Ishikawa (cell line): ENCODE results near the gene TCTN1.

Source experiments
- CEBPB ChIP-seq: IDR thresholded peaks from 2 replicates; pipeline ENCODE4 v1.6.1; 2012
- FOXM1 ChIP-seq: IDR thresholded peaks from 2 replicates; pipeline ENCODE4 v1.6.1; 2012; ENCODE audit warnings: low read depth, borderline replicate concordance
- RAD21 ChIP-seq: IDR thresholded peaks from 2 replicates; pipeline ENCODE4 v1.6.1; 2012; ENCODE audit warnings: low read depth
- TAF1 ChIP-seq: IDR thresholded peaks from 2 replicates; pipeline ENCODE4 v1.6.1; 2012; ENCODE audit warnings: low read depth, mild to moderate bottlenecking
- TEAD4 ChIP-seq: IDR thresholded peaks from 2 replicates; pipeline ENCODE4 v1.6.1; 2012
- YY1 ChIP-seq: IDR thresholded peaks from 2 replicates; pipeline ENCODE4 v1.6.1; 2012; ENCODE audit warnings: low read depth
- TF ChIP-seq, protein P1 (sequence below): IDR thresholded peaks from 2 replicates; pipeline ENCODE4 v1.6.1; 2012; ENCODE audit warnings: low read depth, mild to moderate bottlenecking
- TF ChIP-seq, protein P2 (sequence below): IDR thresholded peaks from 2 replicates; pipeline ENCODE4 v1.6.1; 2012

DNA sequence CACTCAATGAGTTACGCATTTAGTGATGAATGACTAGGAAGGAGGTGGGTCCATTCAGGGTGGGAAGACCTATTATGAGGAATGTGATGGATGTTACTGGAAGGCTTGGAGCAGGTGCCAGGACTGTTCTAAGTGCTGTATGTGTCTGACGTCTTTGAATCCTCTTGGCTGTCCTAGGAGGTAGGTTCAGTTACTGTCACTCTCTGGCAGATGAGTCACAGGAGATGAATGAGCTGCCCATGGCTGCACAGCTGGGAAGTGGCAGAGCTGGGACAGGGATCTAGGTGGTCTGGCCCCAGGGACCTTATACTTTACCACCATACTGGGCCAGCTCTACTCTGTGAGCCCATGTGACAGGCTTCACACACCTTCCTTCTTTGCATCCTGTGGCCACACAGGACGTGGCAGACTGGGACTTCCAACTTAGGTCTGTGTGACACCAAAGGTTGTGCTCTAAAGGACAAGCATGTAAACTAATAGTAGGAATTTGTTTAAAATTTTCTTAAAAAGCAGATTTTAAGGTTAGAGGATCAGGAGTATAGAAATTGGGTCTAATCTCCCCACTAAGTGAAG is 24.0 kb downstream of the TCTN1 start:
- no peak for TF ChIP-seq RAD21
- TF ChIP-seq, protein P1, sequence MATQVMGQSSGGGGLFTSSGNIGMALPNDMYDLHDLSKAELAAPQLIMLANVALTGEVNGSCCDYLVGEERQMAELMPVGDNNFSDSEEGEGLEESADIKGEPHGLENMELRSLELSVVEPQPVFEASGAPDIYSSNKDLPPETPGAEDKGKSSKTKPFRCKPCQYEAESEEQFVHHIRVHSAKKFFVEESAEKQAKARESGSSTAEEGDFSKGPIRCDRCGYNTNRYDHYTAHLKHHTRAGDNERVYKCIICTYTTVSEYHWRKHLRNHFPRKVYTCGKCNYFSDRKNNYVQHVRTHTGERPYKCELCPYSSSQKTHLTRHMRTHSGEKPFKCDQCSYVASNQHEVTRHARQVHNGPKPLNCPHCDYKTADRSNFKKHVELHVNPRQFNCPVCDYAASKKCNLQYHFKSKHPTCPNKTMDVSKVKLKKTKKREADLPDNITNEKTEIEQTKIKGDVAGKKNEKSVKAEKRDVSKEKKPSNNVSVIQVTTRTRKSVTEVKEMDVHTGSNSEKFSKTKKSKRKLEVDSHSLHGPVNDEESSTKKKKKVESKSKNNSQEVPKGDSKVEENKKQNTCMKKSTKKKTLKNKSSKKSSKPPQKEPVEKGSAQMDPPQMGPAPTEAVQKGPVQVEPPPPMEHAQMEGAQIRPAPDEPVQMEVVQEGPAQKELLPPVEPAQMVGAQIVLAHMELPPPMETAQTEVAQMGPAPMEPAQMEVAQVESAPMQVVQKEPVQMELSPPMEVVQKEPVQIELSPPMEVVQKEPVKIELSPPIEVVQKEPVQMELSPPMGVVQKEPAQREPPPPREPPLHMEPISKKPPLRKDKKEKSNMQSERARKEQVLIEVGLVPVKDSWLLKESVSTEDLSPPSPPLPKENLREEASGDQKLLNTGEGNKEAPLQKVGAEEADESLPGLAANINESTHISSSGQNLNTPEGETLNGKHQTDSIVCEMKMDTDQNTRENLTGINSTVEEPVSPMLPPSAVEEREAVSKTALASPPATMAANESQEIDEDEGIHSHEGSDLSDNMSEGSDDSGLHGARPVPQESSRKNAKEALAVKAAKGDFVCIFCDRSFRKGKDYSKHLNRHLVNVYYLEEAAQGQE = no peak
- TF ChIP-seq TEAD4 = no peak
- TF ChIP-seq TAF1 = no peak
- no peak for TF ChIP-seq CEBPB
- TF ChIP-seq, protein P2, sequence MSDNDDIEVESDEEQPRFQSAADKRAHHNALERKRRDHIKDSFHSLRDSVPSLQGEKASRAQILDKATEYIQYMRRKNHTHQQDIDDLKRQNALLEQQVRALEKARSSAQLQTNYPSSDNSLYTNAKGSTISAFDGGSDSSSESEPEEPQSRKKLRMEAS = no peak
- no peak for TF ChIP-seq YY1
- TF ChIP-seq FOXM1 = no peak
